GM19372 (cell line): Measurements from ENCODE around the gene LCMT1.
"Not testable (repeated sequence)": the region's sequence is repeated elsewhere in the genome, so short reads cannot be mapped to it uniquely, and the experiment has no call there.

ENCODE experiments used
- ATAC-seq: cut with Tn5 transposase; IDR thresholded peaks from one replicate; pipeline ENCODE4 v1.9.1; 2021; ENCODE audit warnings: mild to moderate bottlenecking, low read depth, moderate library complexity; ENCODE audit not compliant: unreplicated experiment

LCMT1 gene

DNA sequence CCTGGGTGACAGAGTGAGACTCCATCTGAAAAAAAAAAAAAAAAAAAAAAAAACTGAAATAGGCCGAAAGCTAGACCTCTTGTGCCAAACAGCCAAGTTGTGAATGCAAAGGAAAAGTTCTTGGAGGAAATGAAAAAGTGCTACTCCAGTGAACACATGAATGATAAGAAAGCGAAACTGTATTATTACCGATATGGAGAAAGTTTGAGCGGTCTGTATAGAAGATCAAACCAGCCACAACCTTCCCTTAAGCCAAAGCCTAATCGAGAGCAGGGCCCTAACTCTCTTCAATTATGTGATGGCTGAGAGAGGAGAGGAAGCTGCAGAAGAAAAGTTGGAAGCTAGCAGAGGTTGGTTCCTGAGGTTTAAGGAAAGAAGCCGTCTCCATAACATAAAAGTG is 69.7 kb downstream of the LCMT1 start:
- not testable (repeated sequence) for ATAC-seq

DNA sequence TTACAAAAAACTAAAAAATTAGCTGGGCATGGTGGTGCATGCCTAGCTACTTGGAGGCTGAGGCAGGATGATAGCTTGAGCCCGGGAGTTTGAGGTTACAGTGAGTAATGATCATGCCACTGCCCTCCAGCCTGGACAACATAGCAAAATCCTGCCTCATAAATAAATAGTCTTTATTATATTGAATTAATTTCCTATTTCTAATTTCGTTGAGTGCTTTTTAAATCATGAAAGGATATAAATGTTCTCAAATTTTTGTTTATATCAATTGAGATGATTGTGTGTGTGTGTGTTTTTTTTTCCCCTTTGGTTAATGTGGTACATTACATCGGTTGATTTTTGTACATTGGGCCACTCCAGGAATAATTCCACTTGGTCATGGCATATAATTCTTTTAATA is 73.2 kb downstream of the LCMT1 start:
- ATAC-seq, result no peak

DNA sequence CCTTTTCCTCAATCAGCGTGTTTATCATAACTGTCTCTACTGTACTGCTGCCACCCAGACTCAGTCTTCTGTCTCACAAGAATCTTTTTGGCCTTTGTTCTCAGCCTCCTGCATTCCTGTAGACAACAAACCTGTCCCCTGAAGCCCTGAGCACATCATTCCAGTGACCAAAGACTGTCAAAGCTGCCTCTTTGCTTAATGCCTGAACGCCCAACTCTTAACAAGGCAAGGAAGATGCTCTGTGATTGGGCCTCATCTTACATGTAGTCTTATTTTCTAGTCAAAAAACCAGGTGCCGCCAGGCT is 75.9 kb downstream of the LCMT1 start:
- ATAC-seq, result no peak

DNA sequence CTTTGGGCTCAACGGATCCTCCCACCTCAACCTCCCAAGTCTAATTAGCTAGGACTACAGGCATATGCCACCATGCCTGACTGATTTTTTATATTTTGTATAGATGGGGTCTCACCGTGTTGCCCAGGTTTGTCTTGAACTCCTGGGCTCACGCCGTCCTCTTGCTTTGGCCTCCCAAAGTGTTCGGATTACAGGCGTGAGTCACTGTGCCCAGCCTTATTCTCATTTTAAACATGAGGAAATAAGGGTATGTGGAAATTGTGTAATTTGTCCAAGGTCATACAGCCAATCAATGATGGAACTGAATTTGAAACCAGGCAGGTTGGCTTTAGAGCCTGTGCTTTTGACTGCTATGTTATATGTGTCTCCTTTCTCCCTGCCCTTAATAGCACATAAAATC is 77.8 kb downstream of the LCMT1 start:
- no peak for ATAC-seq

DNA sequence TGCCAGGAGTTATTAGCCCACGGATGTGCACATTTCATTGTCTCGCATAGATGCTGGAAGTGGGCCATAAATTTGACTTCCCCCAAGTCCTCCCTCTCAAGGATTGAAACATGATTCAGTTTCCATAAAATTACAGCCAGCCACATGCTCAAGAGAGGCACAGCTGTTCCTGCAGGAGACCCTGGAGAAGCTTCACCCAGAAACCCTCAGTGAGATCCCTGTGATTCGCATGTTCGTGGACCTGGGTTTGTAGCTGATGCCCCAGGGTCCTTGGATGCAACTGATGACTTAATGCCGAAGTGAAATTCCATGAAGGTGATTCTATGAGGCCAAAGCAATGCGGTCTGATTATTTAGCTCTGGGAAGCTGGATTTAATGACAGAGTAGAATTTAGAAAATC is 80.6 kb downstream of the LCMT1 start:
- no peak for ATAC-seq

DNA sequence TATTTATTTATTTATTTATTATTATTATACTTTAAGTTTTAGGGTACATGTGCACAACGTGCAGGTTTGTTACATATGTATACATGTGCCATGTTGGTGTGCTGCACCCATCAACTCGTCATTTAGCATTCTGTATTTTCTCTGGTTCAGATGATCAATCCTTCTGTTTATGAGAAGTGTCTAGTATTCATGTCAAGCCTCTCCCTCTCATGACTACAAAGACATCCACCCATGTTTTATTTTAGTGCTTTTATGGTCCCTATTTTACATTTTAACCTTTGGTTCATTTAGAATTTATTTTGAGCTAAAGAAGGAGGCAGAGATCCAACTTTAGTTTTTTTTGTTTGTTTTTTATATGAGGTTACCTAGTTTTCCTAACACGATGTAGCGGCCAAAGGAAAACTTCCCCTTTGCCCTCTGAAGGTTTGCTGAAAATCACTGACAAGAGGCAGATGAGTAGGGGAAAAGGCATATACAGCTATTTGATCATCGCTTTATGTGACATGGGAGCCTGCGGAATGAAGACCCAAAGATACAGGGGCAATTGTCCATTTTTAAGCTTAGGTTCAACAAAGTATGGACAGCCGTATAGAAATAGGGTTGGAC is 82.8 kb downstream of the LCMT1 start:
- no peak for ATAC-seq

DNA sequence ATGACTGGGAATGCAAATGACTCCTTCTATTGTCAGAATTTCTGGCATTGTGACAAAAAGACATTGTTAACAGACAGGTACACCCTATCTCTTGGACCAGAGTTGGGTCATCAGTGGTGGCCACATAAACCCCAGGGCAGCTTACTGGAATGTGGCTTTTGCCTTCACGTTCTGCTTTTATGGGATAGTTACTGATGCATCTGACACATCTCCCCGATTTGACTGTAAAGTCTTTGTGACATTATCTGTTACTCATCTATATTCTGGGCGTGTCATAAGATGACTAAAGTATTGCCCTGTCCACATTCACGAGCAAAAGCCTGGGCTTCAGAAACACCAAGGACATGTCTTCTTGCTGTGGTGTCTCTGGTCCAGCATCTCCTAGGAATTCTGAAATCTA is 86.5 kb downstream of the LCMT1 start:
- no peak for ATAC-seq

DNA sequence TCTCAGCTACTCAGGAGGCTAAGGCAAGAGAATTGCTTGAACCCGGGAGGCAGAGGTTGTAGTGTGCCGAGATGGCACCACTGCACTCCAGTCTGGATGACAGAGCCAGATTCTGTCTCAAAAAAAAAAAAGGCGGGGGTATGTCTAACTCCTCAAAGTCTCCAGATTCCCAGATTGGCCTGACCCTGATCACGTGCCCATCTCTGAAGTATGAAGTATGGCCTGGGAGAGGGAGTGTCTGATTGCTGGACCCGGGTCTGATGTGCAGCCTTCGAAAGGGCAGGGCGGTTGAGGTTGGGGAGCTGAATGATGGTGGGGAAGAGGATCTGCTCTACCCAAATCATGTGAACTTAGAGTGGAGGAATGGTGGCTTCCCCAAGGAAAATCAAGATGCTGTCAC is 87.9 kb downstream of the LCMT1 start:
- no peak for ATAC-seq

DNA sequence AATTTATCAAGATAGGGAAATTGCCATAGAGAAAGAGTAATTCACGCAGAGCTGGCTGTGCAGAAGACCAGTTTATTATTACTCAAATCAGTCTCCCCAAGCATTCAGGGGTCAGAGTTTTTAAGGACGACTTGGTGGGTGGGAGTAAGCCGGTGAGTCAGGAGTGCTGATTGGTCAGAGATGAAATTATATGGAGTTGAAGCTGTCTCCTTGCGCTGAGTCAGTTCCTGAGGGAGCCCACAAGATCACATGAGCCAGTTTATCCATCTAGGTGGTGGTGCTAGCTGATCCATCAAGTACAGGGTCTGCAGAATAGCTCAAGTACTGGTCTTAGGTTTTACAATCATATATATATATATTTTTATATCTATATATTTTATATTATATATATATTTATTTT is 99.2 kb downstream of the LCMT1 start:
- ATAC-seq, result no peak

DNA sequence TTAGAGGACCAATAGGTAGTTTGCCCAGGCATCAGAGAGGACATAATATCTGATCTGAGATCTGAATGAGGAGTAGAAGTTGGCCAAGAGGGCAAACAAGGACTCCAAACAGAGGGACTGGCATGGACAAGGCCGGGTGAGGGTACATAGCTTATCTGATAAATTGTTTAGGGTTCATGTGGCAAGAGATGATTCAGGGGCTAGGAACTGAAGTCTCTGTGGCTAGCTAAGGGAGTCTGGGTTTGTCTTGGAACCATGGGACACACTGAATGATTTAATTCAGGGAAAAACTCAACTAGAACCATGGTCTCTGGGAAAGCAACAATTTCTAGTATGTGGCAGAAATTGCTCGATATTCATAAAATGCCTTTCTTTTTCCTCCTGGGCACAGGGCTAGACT is 101.1 kb downstream of the LCMT1 start:
- no peak for ATAC-seq

DNA sequence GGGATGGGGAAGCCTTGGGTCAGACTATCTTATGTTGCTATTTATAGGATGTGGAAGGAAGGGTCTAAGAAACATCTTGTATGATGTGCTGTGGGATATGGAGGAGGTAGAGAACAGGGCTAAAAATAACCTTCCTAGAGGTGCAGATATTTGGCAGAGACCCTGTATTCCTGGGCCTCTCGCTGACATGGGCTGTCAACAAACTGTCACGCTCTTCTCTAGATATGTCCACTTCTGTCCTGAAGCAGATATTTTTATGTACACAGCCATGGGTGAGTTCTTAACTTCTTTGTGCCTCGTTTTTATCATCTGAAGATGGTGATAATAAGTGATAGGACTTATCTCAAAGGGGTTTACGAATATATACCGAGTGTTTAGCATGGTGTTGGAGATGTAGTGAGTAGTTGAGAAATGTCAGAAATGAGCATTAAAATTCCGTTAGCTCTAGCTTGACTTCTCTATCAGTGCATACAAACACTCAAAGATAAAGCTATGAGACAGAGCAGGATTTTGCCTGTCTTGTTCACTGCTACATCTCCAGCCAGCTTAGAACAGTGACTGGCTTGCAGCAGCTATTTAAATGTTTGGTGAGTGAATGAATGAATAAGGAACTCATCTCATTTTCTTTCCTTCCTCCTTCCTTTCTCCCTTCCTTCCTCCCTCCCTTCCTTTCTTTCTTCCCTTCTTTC is 102.3 kb downstream of the LCMT1 start:
- no peak for ATAC-seq

DNA sequence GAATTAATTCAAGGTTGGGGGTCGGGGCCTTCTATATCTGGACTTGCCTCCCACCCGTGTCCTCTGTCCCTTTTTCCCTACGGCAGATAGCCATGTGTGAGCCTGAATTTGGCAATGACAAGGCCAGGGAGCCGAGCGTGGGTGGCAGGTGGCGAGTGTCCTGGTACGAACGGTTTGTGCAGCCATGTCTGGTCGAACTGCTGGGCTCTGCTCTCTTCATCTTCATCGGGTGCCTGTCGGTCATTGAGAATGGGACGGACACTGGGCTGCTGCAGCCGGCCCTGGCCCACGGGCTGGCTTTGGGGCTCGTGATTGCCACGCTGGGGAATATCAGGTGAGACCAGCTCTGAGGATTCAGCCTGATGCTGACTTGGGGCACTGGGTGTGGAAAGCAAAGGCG is 105.6 kb downstream of the LCMT1 start:
- ATAC-seq, result no peak

DNA sequence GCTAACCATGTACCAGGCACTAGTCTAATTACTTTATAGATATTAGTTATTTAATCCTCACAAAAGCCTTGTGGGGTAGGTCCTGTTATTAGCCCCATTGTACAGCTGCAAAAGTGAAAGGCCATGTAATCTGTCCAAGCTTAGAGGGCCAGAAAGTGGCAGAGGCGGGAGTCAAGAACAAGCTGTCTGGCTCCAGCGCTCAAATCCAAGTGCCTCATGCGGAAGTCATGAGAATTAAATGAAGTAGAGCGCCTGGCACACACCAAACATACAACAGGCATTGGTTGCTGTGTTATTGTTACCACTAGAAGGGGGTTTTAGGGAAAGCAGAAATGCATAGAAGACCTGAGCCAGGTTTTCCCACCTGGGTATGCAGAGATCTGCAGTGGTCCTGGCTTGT is 106.4 kb downstream of the LCMT1 start:
- no peak for ATAC-seq

DNA sequence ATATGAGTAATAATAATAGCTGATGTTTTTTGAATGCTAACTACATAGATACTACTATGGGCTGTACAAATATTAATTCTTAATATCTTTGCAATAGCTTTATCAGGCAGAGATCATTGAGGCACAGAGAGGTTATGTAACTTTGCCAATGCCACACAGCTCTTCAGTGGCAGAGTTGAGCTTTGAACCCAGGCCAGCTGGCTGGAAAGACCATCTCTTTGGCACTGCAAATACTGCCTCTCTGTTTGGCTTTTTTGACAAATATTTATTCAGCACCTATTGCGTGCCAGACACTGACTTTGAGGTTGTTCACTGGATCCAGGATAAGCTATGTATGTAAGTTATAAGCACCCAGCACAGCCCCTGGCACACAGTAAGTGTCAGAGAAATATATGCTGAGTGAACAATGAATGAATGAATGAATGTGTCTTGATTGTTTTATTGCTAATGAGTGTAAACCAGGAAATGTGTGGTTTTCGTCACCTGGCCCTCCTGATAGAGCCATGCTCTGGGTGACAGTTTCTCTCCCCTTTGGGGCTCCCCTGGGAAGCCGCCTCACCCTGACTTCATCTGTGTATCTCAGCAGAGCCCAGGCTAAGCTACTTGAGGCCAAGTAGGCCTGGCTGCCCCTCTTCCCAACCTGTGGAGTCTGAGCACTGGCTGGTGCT is 107.7 kb downstream of the LCMT1 start:
- ATAC-seq, result no peak

DNA sequence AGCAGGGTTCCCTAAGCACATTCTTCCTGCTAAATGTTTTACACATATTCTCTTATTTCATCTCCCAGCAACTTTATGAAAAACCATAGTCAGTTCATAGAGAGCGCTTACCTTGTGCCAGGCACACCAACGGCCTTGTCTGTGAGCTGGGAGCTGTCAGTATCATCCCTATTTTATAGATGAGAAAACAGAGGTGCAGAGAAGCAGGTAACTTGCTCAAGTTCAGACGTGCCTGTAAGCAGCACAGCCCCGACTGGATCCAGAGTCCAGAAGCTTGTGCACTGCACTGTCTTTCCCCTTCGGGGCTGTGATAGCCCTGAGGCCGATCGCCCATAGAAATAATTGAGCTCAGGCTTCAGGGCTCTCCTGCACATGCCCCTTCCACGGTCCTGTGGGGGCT is 111.4 kb downstream of the LCMT1 start:
- ATAC-seq, result no peak

DNA sequence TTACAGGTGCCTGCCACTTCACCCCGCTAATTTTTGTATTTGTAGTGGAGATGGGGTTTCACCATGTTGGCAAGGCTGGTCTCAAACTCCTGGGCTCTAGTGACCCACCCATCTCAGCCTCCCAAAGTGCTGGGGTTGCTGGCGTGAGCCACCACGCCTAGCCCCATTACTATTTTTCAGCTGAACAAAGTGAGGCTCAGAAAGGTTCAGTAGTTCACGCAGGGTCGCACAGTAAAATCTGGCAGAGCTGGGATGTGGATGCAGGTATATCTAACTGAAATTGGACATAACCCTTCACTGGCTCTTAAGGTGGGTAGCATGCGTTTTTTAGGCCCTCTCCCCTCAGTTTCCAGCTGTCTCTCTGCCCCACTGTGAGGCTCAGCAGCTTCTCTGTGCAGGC is 112.4 kb downstream of the LCMT1 start:
- no peak for ATAC-seq

DNA sequence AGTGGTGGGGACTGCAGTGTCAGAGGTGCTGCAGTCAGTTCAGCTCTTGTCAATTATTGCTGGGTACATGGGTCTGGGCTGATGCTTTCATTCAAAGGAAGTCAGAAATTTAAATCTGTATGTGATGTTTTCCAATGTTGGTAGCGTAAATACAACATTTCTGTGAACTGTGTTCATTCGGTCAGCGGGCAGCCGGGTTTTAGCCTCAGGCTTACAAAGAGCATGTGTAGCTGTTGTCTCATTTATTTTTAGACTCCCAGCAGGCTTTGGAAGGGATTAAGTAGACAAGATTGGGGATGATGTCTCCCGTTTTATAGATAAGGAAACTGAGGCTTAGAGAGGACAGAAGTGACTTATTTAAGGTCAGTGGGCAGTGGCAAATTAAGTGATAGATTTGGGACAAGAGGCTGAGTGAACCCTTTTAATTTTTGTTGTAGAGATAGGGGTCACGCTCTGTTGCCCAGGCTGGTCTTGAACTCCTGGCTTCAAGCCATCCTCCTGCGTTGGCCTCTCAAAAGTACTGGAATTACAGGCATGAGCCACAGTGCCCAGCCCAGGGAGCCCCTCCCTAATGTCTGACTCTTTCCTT is 113.3 kb downstream of the LCMT1 start:
- no peak for ATAC-seq
